ENCODE data around the gene ZFYVE1.

DNA sequence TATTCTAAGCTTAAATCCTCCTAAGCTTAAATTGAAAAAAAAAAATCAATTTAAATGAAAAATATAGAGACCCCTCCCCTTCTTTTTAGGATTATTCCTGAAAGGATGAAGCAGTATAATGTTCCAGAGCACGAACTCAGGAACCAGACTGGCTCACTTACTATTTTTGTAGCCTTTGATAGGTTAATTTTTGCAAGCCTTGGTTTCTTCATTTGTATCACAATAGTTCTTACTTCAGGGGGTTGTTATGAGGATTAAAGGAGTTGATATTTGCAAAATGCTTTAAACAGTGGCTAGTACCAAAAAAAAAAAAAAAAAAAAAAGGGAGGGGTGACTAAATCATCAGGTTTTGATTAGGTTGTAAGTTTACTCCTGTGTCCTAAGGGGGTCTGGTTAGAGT, 28.3 kb upstream of the ZFYVE1 start:
- TF ChIP-seq EZH2 (IDR thresholded peaks at IDR 0.05; ENCODE audit: low read length, unreplicated experiment): no peak
- TF ChIP-seq, protein P1, sequence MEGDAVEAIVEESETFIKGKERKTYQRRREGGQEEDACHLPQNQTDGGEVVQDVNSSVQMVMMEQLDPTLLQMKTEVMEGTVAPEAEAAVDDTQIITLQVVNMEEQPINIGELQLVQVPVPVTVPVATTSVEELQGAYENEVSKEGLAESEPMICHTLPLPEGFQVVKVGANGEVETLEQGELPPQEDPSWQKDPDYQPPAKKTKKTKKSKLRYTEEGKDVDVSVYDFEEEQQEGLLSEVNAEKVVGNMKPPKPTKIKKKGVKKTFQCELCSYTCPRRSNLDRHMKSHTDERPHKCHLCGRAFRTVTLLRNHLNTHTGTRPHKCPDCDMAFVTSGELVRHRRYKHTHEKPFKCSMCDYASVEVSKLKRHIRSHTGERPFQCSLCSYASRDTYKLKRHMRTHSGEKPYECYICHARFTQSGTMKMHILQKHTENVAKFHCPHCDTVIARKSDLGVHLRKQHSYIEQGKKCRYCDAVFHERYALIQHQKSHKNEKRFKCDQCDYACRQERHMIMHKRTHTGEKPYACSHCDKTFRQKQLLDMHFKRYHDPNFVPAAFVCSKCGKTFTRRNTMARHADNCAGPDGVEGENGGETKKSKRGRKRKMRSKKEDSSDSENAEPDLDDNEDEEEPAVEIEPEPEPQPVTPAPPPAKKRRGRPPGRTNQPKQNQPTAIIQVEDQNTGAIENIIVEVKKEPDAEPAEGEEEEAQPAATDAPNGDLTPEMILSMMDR (conservative IDR thresholded peaks at IDR 0.05; ENCODE audit: low read depth, low read length): no peak
